ENCODE data around the gene MPZL3.
A peak's percentile ranks its signal among the peaks of the same experiment; 100 is the strongest.

The MPZL3 gene

DNA sequence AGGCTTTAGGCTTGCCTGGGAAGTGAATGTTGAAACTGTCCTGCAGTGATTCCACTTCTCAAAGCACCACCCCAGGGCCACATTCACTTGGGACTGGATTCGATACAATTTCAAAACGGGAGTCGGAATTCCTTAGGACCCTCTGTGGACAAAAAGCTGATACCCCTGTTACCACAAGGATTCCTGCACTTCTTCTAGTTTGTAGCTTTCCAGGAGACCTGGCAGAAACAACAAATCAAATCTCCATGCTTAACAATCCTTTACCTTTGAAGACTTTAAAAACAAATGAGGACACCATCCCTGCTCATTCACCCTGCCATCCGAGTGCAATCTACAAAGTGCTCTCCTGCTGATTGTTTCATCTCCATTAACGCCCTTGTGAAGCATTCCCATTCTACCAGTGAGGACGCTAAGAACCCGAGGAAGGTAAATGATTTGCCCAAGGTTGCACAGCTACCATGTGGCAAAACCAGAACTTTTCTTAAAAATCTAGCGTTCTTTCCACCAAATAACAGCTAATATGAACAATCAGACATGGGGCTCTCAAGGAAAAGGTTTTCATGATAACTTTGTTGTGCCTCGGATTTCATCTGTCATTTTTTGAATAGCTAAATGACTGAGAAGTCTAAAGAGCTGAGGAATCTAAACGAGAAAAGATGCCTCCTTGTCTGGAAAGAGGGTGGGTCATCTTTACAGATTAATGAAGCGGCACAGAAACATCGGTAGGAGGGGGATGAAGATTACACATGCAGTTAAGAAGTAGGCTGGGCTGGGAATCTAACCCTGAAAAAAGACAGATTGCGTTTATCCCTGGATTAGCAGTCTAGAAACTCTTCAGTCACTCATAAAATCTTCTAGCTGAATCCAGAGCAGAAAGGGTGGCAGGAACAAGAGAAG is 12.7 kb upstream of the MPZL3 start:
- no peak for DNase-seq (ENCODE audit: low spot score)

DNA sequence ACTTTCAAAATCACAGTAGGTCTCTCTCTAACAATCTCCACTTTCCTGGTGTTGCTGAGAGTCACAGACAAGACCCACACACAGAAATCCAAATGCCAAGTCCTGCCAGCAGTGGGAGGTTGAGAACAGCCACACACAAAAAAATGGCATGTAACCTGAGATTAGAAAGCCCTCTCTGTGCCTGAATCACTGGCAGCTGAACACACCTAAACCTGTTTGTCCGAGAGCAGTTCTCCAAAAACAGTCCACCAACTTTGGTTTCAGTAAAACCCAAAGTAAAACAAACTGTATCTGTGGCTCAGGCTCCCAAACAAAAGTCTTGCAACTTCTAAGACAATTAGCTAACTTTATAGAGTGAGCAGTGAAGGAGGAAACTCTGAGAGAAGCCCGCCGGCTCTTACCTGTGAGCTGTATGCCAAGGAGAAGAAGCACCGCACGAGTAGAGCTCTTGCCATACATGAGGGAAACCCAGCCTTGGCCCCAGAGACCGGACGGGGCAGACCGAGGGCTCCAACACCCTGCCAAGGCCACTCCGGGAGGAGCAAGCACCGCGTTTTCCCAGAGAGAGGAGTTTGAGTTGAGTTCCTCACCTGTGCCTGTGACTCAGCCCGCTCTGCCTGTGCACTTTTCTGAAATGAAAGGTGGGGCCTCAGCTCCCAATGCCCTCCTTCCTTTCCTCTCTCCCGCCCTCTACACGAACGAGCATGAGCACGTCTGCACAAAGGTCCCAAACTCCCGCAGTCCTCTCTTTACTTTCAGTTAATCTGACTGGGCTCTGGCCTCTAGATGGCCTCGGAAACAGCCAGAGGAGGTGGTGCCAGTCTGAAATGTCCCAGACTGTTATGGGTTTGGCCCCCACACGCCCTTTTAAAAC is 11.8 kb upstream of the MPZL3 start, which contains the start of gene MPZL2:
TSS of gene MPZL2 (minus strand) at position 603 of the 874 bp plus-strand sequence. CDS start at position 459, 144 bp downstream.
- DNase-seq (ENCODE audit: low spot score): peak; percentile 19

- no peak for DNase-seq (ENCODE audit: low spot score)
Observed at GRCh38 chr11:118263112-118263511, 10.9 kb upstream of the MPZL3 start.

DNA sequence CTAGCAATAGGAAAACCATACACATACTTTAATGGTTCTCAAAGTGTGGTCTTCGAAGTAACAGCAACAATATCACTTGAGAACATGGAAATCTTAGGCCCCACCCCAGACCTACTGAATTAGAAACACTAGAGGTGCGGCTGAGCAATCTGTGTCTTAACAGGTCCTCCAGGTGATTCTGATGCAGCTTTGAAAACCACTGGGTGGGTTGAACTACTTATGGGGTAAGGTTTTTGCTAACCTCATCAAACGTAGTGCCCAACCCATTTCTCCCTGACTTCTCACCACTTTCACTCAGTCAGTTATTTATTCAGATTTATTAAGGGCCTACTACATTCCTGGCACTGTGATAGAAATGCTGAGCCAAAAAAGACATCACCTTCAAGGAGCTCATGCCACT is 8.2 kb upstream of the MPZL3 start:
- DNase-seq (ENCODE audit: low spot score): no peak

GRCh38 chr11:118259138-118259537 is 7.0 kb upstream of the MPZL3 start:
- no peak for DNase-seq (ENCODE audit: low spot score)

DNA sequence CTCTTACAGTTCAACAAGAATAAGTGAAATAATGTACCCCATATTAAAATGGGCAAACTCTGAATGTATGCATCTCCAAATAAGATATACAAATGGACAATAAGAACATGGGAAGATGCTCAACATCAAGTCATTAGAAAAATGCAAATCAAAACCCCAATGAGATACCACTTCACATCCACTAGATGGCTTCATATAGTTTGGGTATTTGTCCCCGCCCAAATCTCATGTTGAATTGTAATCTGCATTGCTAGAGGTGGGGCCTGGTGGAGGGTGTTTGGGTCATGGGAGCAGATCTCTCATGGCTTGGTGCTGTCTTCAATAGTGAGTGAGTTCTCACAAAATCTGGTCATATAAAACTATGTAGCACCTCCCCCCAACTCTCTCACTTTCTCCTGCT is 6.2 kb upstream of the MPZL3 start:
- no peak for DNase-seq (ENCODE audit: low spot score)

DNA sequence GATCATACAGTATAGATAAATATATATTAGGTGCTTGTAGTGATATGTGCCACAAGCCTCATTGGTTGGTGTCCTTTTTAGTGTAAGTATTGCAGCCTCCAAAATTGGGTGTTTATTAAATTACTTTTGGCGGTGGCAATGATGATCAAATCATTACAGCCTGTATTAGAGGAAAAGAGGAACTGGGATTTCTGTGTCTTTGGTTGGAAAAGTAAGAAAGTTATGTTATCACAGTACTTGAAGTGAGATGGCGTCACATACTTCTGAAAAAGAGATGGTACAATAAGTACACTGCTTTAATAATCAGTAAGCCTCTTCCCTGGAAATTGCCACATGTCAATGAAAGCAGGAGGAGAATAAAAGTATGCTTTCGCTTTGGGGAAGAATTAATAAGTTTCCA is 523 bp upstream of the MPZL3 start:
- no peak for DNase-seq (ENCODE audit: low spot score)

DNA sequence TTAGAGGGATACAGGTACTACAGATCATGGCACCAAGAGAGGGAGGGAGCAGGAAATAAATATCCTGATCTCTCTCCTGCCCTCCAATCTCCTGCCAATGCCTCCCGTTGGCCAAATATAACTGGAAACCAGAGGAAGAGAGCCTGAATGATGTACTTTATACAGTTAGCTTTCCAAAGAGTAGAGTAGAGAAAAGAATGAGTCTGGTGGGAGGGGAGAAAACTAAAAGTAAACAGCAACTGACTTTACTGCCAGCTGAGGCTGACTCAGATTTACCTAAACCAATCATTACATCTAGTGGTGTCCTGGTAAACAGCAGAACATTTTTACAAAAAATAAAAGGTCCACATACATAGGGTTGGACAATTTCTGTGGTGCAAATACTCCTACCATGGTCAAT is 5.1 kb downstream of the MPZL3 start:
- DNase-seq (ENCODE audit: low spot score): no peak

GRCh38 chr11:118245936-118246562 is 6.1 kb downstream of the MPZL3 start:
- DNase-seq (ENCODE audit: low spot score): no peak

GRCh38 chr11:118243993-118244762 is 8.0 kb downstream of the MPZL3 start:
- DNase-seq (ENCODE audit: low spot score): no peak

- DNase-seq (ENCODE audit: low spot score): no peak
Observed at GRCh38 chr11:118243161-118243560, 9.0 kb downstream of the MPZL3 start.

DNA sequence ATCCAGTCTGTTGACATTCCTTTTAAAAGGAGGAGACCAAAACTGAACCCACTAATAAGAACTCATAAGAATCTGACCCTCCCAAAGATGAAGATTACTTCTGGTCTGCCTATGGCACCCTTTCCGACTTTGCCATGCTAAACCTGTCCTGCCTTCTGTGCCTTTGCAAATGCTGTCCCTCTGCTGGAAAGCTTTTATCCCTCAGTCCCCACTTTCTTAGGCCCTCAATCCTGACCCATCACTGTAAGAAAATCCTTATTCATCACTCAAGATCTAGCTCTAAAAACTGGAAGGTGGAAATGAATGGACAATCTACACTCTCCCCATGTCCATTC is 10.4 kb downstream of the MPZL3 start:
- DNase-seq (ENCODE audit: low spot score): no peak

GRCh38 chr11:118240999-118241763 is 11.0 kb downstream of the MPZL3 start:
- peak; percentile 85 for DNase-seq (ENCODE audit: low spot score)

DNA sequence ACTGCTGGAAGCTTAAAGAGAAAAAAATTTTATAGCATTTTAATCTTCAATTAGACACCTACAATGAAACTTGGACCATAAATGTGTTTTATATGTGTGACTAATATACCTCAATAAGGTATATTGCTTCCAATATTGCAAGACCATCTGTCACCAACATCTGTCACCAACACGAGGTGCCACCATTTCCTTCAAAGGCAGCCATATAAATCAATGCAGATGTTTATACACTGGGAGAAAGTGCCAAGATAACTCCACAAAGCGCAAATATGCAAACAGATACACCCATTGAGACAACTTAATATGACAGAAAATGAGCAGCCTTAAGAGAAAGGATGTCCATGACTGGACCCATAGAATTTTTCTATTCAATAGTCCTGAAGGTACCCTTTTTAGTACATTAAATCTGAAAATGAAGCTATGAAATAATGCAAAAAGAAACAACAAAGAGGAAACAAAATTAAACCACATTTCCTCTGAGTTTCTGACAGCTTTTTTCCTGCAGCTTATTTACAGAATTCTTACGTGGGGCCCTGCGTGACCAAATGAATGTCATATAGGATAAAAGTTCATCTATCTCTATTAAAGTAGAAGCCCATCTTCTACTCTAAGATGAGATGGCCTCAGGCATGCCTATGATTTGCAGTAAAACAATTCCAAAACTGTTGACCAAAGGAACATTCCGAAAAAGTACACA is 12.5 kb downstream of the MPZL3 start:
- no peak for DNase-seq (ENCODE audit: low spot score)

DNA sequence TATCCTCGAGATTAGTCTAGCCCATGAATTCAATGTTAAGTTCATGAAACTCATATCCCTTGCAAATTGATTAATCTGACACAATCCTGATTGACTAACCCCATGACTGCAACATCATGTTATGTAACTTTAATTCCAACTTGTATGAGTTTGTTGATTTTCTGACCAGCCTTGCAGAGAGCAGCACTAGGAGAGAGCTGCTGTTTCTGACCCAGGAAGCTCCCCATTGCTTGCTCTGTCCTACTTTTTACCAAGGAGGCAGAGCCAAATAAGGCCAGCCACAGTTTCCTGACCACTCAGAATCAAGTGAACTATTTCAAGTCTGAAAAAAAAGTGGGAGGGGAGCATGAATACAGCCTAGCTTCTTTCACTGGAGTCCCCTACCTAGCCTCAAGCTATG is 13.2 kb downstream of the MPZL3 start:
- DNase-seq (ENCODE audit: low spot score): no peak

DNA sequence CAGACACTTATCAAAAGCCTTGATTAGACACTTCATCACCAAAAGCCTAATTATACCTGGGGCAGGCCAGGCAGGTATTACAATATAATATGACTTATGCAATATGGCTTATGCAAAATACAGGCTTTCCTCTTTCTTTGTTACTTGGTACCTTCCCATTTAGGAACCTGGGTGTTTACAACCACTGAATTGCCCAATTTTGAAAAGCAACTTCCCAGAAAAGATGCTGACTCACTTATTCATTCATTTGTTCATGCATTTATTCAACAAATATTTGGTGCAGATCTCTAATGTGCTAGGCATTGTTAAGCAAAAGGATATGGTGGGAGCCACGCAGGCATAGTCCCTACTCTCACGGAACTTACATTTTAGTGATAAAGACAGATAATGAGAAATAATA is 13.7 kb downstream of the MPZL3 start:
- no peak for DNase-seq (ENCODE audit: low spot score)

DNA sequence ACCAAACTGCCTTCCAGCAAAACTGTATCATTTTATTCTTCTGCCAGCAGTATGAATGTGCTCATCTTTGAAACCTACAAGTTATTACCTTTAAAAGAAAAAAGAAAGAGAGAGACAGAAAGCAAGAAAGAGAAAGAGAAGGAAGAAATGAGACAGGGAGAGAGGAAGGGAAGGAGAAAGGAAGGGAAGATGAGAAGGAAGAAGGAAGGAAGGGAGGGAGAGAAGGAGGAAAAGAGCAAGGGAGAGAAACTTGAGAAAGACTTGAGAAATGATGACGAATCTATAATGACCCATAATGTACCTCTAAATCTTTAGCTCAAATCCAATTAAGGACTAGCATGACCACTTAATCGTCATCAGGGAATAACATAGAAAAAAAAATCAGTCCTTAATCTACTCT is 16.0 kb downstream of the MPZL3 start:
- no peak for DNase-seq (ENCODE audit: low spot score)

DNA sequence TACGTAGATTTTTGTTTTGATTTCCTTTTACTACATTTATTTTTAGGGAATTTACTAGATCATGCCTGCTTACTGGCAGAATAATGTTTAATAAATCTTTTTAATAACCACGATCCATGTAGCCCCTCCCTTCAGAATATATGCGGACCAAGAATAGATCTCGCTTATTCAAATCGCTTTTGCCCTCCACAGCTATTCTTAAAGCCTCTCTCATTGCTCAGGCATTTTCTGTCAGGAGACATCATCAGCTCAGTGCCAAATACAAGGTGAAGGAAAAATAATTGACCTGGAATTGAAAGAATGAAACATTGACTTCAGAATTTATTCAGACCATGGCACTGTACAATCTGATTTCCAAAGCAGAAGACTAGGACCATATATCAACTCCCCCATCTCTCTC is 17.3 kb downstream of the MPZL3 start:
- no peak for DNase-seq (ENCODE audit: low spot score)

DNA sequence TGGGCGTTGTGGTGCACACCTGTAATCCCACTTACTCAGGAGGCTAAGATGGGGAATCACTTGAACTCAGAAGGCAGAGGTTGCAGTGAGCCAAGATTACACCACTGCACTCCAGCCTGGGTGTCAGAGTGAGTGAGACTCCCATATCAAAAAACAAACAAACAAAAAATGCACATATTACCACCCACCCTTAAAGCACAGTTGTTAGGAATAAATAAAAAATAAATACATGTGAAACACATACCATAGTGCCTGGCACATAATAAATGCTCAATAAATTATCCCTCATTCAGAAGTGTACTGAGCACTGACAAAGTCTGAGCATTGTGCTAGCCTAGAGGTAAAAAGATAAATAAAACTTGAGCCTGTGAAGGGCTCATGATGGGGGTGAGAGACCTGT is 18.3 kb downstream of the MPZL3 start:
- no peak for DNase-seq (ENCODE audit: low spot score)

GRCh38 chr11:118233377-118233776 is 18.8 kb downstream of the MPZL3 start:
- DNase-seq (ENCODE audit: low spot score): no peak

DNA sequence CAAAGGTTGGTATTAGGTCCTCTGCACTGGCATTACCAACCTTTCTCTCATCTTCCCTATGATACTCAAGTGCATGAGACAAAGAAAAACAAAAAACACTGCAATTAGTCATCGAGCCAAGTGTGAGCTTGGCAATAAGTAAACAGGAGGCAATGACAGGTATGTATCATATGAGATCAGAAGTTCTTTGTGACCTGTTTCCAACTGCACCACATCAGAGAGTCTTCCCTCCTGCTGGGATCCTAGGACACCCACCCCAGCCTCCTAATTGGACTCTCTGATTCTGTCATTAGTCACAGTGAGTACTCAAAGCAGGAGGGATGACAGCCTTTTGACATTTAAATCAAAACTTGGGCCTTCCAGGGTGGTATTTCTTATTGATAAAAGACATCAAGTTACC is 19.5 kb downstream of the MPZL3 start:
- DNase-seq (ENCODE audit: low spot score): peak; percentile 72

Measured in CD4-positive, alpha-beta T cell treated with Interleukin-2 at 100 ng/mL for 4 hours (primary cell).